HCT116 (cell line): ENCODE results near the gene SUMO1. TPM values are rescaled to one million over a fixed set of nuclear protein-coding genes. Genes with fewer than 3 reads are reported as not detected.
A peak's percentile ranks its signal among the peaks of the same experiment; 100 is the strongest.

Experiments used
- ATAC-seq: fragments of 200-7000 bp; cut with Tn5 transposase; 2 replicates; pipeline ENCODE4 v1.9.1; 2020; ENCODE audit warnings: mild to moderate bottlenecking, moderate library complexity
- BruUV-seq: library from RNA; stranded (reverse); fragments of 400-500 nt; replicated peaks from 2 replicates; lab custom pipeline; 2021; lab: Mats Ljungman, UMichigan
- CTCF ChIA-PET: fragments of 300-600 bp; sonication (Branson Sonifier 250); formaldehyde crosslinking; loops from one replicate; lab custom pipeline; 2021; ENCODE audit warnings: antibody characterized with exemption; lab: Charles Lee
- POLR2A ChIA-PET: fragments of 300-600, 350-600 bp; sonication (Branson Sonifier 250); formaldehyde crosslinking; loops from one replicate; lab custom pipeline; 2021; ENCODE audit warnings: antibody characterized with exemption; lab: Charles Lee
- RAD21 ChIA-PET, 2 experiments: fragments of 300-600 bp; sonication (Branson Sonifier 250); formaldehyde crosslinking; loops; one replicate each; lab custom pipeline; 2023; ENCODE audit warnings: low total read pairs in 2 of 2; ENCODE audit not compliant: uncharacterized antibody in 2 of 2, unreplicated experiment in 2 of 2, low non-redundant PET in 1 of 2; lab: Charles Lee
- DNase-seq: peaks from one replicate; pipeline ENCODE4 v3.0.0-alpha.2; 2010; ENCODE audit warnings: low read depth, low spot score
- H2AFZ ChIP-seq: fragments of 200-600 bp; shearing (Covaris generic), sonication (generic); 2 replicates; pipeline ENCODE4 v1.6.1; 2017; ENCODE audit warnings: low read depth, mixed run types, mixed read lengths, antibody characterized with exemption, low read length; ENCODE audit not compliant: poor library complexity, severe bottlenecking
- H3K27ac ChIP-seq: 2 replicates; pipeline ENCODE4 v1.5.1; 2012; ENCODE audit warnings: low read depth, low read length
- H3K27me3 ChIP-seq: fragments of 200-600 bp; sonication (generic); 2 replicates; pipeline ENCODE4 v1.6.1; 2016; ENCODE audit warnings: mixed run types, low read length, mixed read lengths; ENCODE audit not compliant: insufficient read depth
- H3K36me3 ChIP-seq, 2 experiments: fragments of 200-500 bp in 1 of 2; fragments of 200-600 bp in 1 of 2; sonication (Bioruptor generic) in 1 of 2; sonication (generic) in 1 of 2; 2 replicates each; pipeline versions ENCODE4 v1.5.1 to v1.6.1; 2014 to 2016; ENCODE audit warnings: low read length in 2 of 2, inconsistent platforms in 1 of 2, mixed read lengths in 1 of 2, mixed run types in 1 of 2; ENCODE audit not compliant: insufficient read depth in 2 of 2, control insufficient read depth in 1 of 2
- H3K4me1 ChIP-seq, 2 experiments: fragments of 200-600 bp in 1 of 2; sonication (generic) in 1 of 2; 2 replicates each; pipeline versions ENCODE4 v1.5.1 to v1.6.1; 2012 to 2017; ENCODE audit warnings: low read length in 2 of 2, inconsistent platforms in 1 of 2, mild to moderate bottlenecking in 1 of 2, mixed read lengths in 1 of 2, mixed run types in 1 of 2, moderate library complexity in 1 of 2; ENCODE audit not compliant: insufficient read depth in 2 of 2, control insufficient read depth in 1 of 2
- H3K4me2 ChIP-seq: fragments of 200-600 bp; sonication (generic); 2 replicates; pipeline ENCODE4 v1.6.1; 2017; ENCODE audit warnings: mixed run types, low read length, mixed read lengths
- H3K4me3 ChIP-seq, 2 experiments: fragments of 200-600 bp in 1 of 2; sonication (generic) in 1 of 2; replicated peaks in 1 of 2; 2 replicates each; pipeline ENCODE4 v1.5.1; 2011 to 2016; ENCODE audit warnings: low read length in 2 of 2, control low read depth in 1 of 2, low read depth in 1 of 2, mild to moderate bottlenecking in 1 of 2, mixed read lengths in 1 of 2, mixed run types in 1 of 2
- H3K79me2 ChIP-seq: fragments of 200-600 bp; sonication (generic); 2 replicates; pipeline ENCODE4 v1.6.1; 2017; ENCODE audit warnings: mild to moderate bottlenecking, mixed run types, low read length, moderate library complexity, mixed read lengths; ENCODE audit not compliant: insufficient read depth
- H3K9ac ChIP-seq: fragments of 200-600 bp; sonication (generic); 2 replicates; pipeline ENCODE4 v1.6.1; 2016; ENCODE audit warnings: low read length, mixed read lengths
- H3K9me2 ChIP-seq: fragments of 200-600 bp; sonication (generic), shearing (Covaris generic); 2 replicates; pipeline ENCODE4 v1.6.1; 2017; ENCODE audit warnings: mixed run types, mild to moderate bottlenecking, moderate library complexity; ENCODE audit not compliant: insufficient read depth
- H3K9me3 ChIP-seq, 2 experiments: fragments of 200-500 bp in 1 of 2; fragments of 200-600 bp in 1 of 2; sonication (Bioruptor generic) in 1 of 2; sonication (generic) in 1 of 2; 2 replicates each; pipeline ENCODE4 v1.6.1; 2014 to 2017; ENCODE audit warnings: low read length in 2 of 2, mixed read lengths in 2 of 2, inconsistent platforms in 1 of 2, low read depth in 1 of 2, mild to moderate bottlenecking in 1 of 2, mixed run types in 1 of 2, moderate library complexity in 1 of 2; ENCODE audit not compliant: control insufficient read depth in 1 of 2, insufficient read depth in 1 of 2
- H4K20me1 ChIP-seq: fragments of 200-600 bp; sonication (generic), shearing (Covaris generic); 2 replicates; pipeline ENCODE4 v1.6.1; 2017; ENCODE audit warnings: mixed run types, mild to moderate bottlenecking, moderate library complexity; ENCODE audit not compliant: insufficient read depth
- CBX3 ChIP-seq: IDR thresholded peaks from 2 replicates; pipeline ENCODE4 v1.6.1; 2012; ENCODE audit warnings: low read depth
- EZH2 ChIP-seq: fragments of 200-600 bp; sonication (generic); IDR thresholded peaks from 2 replicates; pipeline ENCODE4 v1.6.1; 2017; ENCODE audit warnings: antibody characterized with exemption, mixed run types
- POLR2A ChIP-seq: IDR thresholded peaks from 2 replicates; pipeline ENCODE4 v1.7.0; 2011; ENCODE audit warnings: borderline replicate concordance; ENCODE audit not compliant: insufficient read depth, insufficient read length; ENCODE audit errors: extremely low read depth
- POLR2AphosphoS5 ChIP-seq: IDR thresholded peaks from 2 replicates; pipeline ENCODE4 v1.6.1; 2011; ENCODE audit warnings: mild to moderate bottlenecking, low read depth, low read length, moderate library complexity
- RAD21 ChIP-seq: IDR thresholded peaks from 2 replicates; pipeline ENCODE4 v1.6.1; 2012; ENCODE audit warnings: low read depth, mild to moderate bottlenecking
- SIN3A ChIP-seq: IDR thresholded peaks from 2 replicates; pipeline ENCODE4 v1.6.1; 2012; ENCODE audit warnings: low read depth
- SP1 ChIP-seq: IDR thresholded peaks from 2 replicates; pipeline ENCODE4 v1.6.1; 2012; ENCODE audit warnings: low read depth
- SRF ChIP-seq: IDR thresholded peaks from 2 replicates; pipeline ENCODE4 v1.6.1; 2012; ENCODE audit warnings: low read depth
- TCF7L2 ChIP-seq: IDR thresholded peaks from 2 replicates; pipeline ENCODE4 v1.7.0; 2011; ENCODE audit warnings: borderline replicate concordance, inconsistent platforms; ENCODE audit not compliant: insufficient read depth, insufficient read length; ENCODE audit errors: extremely low read depth
- YY1 ChIP-seq: IDR thresholded peaks from 2 replicates; pipeline ENCODE4 v1.6.1; 2011; ENCODE audit warnings: low read length, low read depth, moderate library complexity, mild to moderate bottlenecking; ENCODE audit not compliant: insufficient replicate concordance; ENCODE audit errors: extremely low read depth
- ZFX ChIP-seq: fragments of 450-650 bp; IDR thresholded peaks from 2 replicates; pipeline ENCODE4 v1.6.1; 2017
- ZNF274 ChIP-seq: fragments of 200-500 bp; sonication (Bioruptor generic); IDR thresholded peaks from 2 replicates; pipeline ENCODE4 v1.6.1; 2014; ENCODE audit warnings: mild to moderate bottlenecking, low read depth, low read length, inconsistent platforms
- intact Hi-C: fragments of 100-400 bp; cut with micrococcal nuclease; formaldehyde crosslinking; loops from 2 replicates; pipeline ENCODE4 v1.10.0; 2022
- total RNA-seq: library from RNA; stranded (reverse); gene quantifications from one replicate; pipeline ENCODE4 v1.2.1, GENCODE V29; 2021; ENCODE audit not compliant: unreplicated experiment
- TF ChIP-seq, protein P1 (sequence below): IDR thresholded peaks from 2 replicates; pipeline ENCODE4 v1.6.1; 2012
- TF ChIP-seq, protein P2 (sequence below), 3 experiments: fragments of 200-600 bp in 1 of 3; sonication (generic) in 1 of 3; IDR thresholded peaks in 2 of 3; conservative IDR thresholded peaks in 1 of 3; 2 replicates each; pipeline ENCODE4 v1.5.1; 2012 to 2017; ENCODE audit warnings: low read depth in 2 of 3, low read length in 2 of 3, antibody characterized with exemption in 1 of 3, borderline replicate concordance in 1 of 3, control low read depth in 1 of 3, mild to moderate bottlenecking in 1 of 3, mixed read lengths in 1 of 3, mixed run types in 1 of 3, moderate library complexity in 1 of 3; ENCODE audit not compliant: insufficient read depth in 1 of 3

SUMO1 gene
- total RNA-seq, 1 experiment from 2014 or later, result 130 TPM

DNA sequence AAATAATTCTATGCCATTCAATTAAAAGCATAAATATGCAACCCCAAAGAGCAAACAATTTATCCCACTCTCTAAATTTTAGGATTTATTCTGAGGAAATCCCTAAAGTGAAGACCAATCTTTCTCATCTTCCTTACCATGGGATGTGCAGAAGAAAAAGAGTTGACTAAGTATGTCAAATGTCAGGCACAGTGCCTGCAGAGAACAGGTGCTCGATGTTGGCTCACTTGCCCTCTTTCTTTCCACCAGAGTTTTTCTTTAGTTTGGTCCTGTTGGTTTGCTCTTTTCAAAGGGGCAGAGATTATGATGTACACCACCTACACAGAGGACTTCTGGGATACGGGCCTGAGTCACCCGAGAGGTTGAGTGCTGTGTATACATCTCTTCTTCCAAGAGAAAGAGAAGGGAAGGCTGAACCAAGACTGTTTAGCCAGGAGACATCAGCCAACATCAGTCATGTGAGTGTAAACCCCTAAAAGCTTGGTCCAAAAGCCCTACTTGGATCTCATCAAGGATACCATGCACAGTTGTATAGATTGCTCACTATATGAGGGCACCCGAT, 51.7 kb downstream of the SUMO1 start:
- POLR2A ChIA-PET, result no interaction called here
- no peak for TF ChIP-seq ZFX
- TF ChIP-seq TCF7L2, result no peak
- TF ChIP-seq CBX3, result no peak; the same call in 1 of the 2 replicates
- no peak for TF ChIP-seq RAD21
- TF ChIP-seq ZNF274, result no peak
- no peak for TF ChIP-seq YY1
- no peak for TF ChIP-seq SRF
- TF ChIP-seq, protein P1, sequence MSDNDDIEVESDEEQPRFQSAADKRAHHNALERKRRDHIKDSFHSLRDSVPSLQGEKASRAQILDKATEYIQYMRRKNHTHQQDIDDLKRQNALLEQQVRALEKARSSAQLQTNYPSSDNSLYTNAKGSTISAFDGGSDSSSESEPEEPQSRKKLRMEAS, result no peak
- TF ChIP-seq POLR2AphosphoS5, result no peak
- TF ChIP-seq POLR2A, result no peak
- TF ChIP-seq EZH2, result no peak
- no peak for TF ChIP-seq SP1
- TF ChIP-seq SIN3A, result no peak
- TF ChIP-seq, protein P2, sequence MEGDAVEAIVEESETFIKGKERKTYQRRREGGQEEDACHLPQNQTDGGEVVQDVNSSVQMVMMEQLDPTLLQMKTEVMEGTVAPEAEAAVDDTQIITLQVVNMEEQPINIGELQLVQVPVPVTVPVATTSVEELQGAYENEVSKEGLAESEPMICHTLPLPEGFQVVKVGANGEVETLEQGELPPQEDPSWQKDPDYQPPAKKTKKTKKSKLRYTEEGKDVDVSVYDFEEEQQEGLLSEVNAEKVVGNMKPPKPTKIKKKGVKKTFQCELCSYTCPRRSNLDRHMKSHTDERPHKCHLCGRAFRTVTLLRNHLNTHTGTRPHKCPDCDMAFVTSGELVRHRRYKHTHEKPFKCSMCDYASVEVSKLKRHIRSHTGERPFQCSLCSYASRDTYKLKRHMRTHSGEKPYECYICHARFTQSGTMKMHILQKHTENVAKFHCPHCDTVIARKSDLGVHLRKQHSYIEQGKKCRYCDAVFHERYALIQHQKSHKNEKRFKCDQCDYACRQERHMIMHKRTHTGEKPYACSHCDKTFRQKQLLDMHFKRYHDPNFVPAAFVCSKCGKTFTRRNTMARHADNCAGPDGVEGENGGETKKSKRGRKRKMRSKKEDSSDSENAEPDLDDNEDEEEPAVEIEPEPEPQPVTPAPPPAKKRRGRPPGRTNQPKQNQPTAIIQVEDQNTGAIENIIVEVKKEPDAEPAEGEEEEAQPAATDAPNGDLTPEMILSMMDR (IDR thresholded peaks at IDR 0.05 in 2 of 3, conservative IDR thresholded peaks at IDR 0.05 in 1 of 3; ENCODE audit: borderline replicate concordance in 1 of 3, insufficient read depth in 1 of 3, low read depth in 2 of 3, low read length in 2 of 3), result no peak

More for the DNA sequence above, 51.7 kb downstream of the SUMO1 start:
- intact Hi-C loops, result no loop called here
- Histone ChIP-seq H3K27me3 (no peaks in the 10 kb centered on the region), H3K4me3 (no peak overlapping the region), H2AFZ (no peak overlapping the region), H3K4me2 (peak overlapping the region; percentile 40), H3K36me3 (no peaks in the 10 kb centered on the region), H3K9ac (no peak overlapping the region), H3K79me2 (no peaks in the 10 kb centered on the region), H3K9me2 (no peaks in the 10 kb centered on the region), H4K20me1 (no peaks in the 10 kb centered on the region), H3K27ac (no peak overlapping the region), H3K9me3 (no peaks in the 10 kb centered on the region), H3K4me1 (peaks cover 15 to 28% of the 10 kb centered on the region in 2 experiments)
- no TSS peak for BruUV-seq
- ATAC-seq, result peak; percentile 6; the same call in 1 of the 2 replicates
- no peak for DNase-seq
- ChIA-PET CTCF (no interaction called here), RAD21 (no interaction called here)
